ENCODE results near the gene PSMC3IP. TPM values are rescaled to one million over a fixed set of nuclear protein-coding genes. Genes with fewer than 3 reads are reported as not detected.

Gene PSMC3IP
- total RNA-seq, 1 experiment from 2014 or later, result 37.4 TPM

- Histone ChIP-seq H2AFZ (ENCODE audit: low read length) (no peak overlapping the region), H3T11ph (ENCODE audit: low read length) (no peak overlapping the region), H2BK15ac (ENCODE audit: low read depth, low read length) (no peak overlapping the region), H2BK5ac (ENCODE audit: insufficient read length, low read length) (no peak overlapping the region), H4K5ac (ENCODE audit: insufficient read length, low read depth, low read length) (no peak overlapping the region), H2BK120ac (ENCODE audit: low read depth, low read length, poor library complexity, severe bottlenecking) (no peak overlapping the region), H2BK12ac (ENCODE audit: insufficient read length, low read depth, low read length) (no peak overlapping the region), H3K79me1 (ENCODE audit: insufficient read depth, low read depth, low read length, poor library complexity, severe bottlenecking) (no peaks in the 10 kb centered on the region), H3K79me2 (ENCODE audit: insufficient read depth, low read length) (no peaks in the 10 kb centered on the region), H3K9me3 (ENCODE audit: control insufficient read depth, low read depth, low read length) (no peaks in the 10 kb centered on the region), H3K27me3 (ENCODE audit: insufficient read depth, low read length) (no peaks in the 10 kb centered on the region), H3K4me1 (ENCODE audit: insufficient read depth, low read length) (no peaks in the 10 kb centered on the region), H3K23me2 (ENCODE audit: insufficient read length, low read depth, low read length, poor library complexity, severe bottlenecking) (peaks cover 3% of the 10 kb centered on the region), H3K18ac (ENCODE audit: insufficient read length, low read depth, low read length) (no peak overlapping the region), H3K23ac (ENCODE audit: insufficient read length, low read depth, low read length) (no peak overlapping the region), H3K9ac (ENCODE audit: extremely low read depth, insufficient read length, low read length) (no peak overlapping the region), H3K27ac (ENCODE audit: insufficient read length, low read depth, low read length) (no peak overlapping the region), H3K4ac (ENCODE audit: low read depth, low read length) (no peak overlapping the region), H4K8ac (replicated peaks; ENCODE audit: insufficient read length, low read depth, low read length) (no peak overlapping the region), H3K14ac (ENCODE audit: insufficient read depth, low read length) (no peak overlapping the region), H4K91ac (ENCODE audit: insufficient read length, low read depth, low read length) (no peak overlapping the region), H3K56ac (ENCODE audit: insufficient read length, low read depth, low read length) (no peak overlapping the region), H2BK20ac (ENCODE audit: low read depth, low read length, poor library complexity, severe bottlenecking) (no peak overlapping the region), H2AK5ac (ENCODE audit: insufficient read length, low read length) (no peak overlapping the region), H4K20me1 (ENCODE audit: control insufficient read depth, insufficient read depth, insufficient read length) (no peaks in the 10 kb centered on the region), H3K4me2 (ENCODE audit: insufficient read depth, insufficient read length, low read length) (no peak overlapping the region)
- TF ChIP-seq CTCF (conservative IDR thresholded peaks at IDR 0.05), result no peak
- Mint-ChIP-seq H3K27me3 (ENCODE audit: low read depth) (peaks cover 2% of the 10 kb centered on the region; the same call in 1 of the 2 replicates), H3K27ac (peak overlapping the region in 1 of 3 experiments; percentile 85; a peak in 3 of 7 replicates), H3K36me3 (ENCODE audit: insufficient read depth in 1 of 3, low read depth in 3 of 3) (peaks cover 39 to 85% (median 81%) of the 10 kb centered on the region in 3 experiments), H3K4me1 (peaks cover 12 to 17% of the 10 kb centered on the region in 2 experiments), H3K4me3 (no peak overlapping the region), H3K9me3 (no peaks in the 10 kb centered on the region)
- no peak for DNase-seq
- no CpG with 5 or more reads among the region's 4 CpGs for WGBS (ENCODE audit: extremely low coverage, insufficient read length, low lambda C conversion rate)
Measured at GRCh38 chr17:42573095-42573494, 4.4 kb downstream of the PSMC3IP start.
